ENCODE results near the gene TBC1D1.

The TBC1D1 gene

GRCh38 chr4:38062088-38062775, 171.3 kb downstream of the TBC1D1 start:
- DNase-seq: peak; percentile 44

DNA sequence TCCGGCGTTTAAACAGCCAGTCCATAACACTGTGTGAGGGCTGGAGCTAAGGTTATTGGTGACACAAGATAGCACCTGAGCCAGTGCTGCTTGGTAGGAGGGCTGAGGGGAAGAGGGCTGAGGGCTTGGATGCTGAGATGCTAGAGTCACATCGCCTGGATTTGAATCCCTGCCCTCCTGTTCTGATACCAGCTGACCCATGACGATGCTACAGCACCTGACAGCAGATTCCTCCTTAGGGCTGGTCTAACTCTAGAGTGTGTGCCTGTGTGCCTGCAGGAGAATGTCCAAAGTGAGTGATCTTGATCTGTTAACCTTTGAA, 171.9 kb downstream of the TBC1D1 start:
- no peak for DNase-seq

DNA sequence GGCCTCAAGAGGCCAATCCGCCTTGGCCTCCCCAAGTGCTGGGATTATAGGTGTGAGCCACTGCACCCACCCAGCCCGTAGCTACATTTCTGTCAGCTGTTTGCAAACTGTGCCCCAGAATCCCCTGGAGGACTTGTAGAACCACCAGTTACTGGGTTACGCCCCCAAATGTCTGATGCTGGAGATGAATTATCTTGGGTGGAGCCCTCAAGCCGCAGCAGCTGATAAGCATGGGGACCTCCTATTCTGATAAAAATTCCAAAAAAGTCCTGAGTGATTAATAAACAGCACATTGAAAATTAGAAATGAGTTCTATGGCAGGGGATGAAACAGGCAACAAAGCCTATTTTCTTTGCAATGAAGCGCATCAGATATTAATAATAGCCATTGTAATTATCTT, 174.3 kb downstream of the TBC1D1 start:
- no peak for DNase-seq

DNA sequence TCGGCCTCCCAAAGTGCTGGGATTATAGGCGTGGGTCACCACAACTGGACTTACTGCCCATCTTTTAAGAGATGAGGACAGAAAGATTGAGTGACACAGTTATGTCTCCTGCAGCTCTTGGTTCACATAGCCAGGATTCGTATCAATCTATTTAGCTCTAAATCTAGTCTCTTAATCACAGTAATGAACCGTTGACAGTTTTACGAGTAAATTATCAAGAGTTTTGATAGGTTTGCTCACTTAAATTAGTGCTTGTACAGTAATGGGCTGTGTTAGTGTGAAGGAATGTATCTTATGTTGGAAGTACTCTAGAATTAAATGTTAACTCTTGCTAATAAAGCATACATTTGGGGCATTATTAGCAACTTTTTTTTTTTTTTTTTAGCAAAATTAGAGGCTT, 175.0 kb downstream of the TBC1D1 start:
- no peak for DNase-seq

- DNase-seq: no peak
Observed at GRCh38 chr4:38067499-38067898, 176.6 kb downstream of the TBC1D1 start.

DNA sequence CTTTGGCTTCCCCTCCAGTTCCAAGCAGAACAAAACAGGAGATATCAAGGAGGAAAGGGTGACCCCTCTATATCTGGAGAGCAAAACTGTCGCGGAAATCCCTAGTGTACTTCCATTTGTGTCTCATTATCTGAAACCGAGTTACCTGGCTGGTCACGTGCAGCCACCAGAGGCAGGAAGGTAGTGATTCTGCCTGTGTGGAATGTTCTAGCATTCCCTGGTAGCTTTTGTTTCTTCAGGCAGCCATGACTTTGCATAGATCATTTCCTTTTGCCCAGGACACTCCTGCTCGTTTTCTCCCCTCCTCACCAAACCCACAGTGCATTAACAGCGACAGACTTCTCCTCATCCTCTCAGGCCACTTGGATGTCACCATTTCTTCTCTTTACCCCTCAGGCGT, 177.2 kb downstream of the TBC1D1 start:
- no peak for DNase-seq

DNA sequence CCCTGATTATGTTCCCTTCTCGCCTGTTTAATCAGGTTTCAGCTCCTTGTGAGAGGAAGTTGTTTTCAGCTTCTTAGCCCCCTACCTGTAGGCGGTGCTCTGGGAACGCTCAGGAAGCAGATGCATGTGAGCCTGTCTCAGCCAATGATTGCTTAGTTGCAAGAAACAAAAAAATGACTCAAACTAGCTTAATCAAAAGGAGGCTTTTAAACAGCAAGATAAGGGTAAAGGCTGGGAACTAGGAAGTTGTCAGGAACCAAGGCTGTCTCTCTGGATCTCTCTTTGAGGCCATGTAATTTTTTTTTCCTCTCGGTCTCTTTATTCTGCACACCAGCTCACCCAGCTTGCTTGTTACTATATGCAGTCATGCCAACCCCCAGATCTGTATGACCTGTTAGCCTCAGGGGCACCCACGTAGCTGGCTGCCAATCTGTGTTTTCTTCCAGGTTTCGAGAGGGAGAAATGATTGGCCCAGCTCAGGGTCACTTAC, 178.4 kb downstream of the TBC1D1 start:
- DNase-seq: peak; percentile 25

DNA sequence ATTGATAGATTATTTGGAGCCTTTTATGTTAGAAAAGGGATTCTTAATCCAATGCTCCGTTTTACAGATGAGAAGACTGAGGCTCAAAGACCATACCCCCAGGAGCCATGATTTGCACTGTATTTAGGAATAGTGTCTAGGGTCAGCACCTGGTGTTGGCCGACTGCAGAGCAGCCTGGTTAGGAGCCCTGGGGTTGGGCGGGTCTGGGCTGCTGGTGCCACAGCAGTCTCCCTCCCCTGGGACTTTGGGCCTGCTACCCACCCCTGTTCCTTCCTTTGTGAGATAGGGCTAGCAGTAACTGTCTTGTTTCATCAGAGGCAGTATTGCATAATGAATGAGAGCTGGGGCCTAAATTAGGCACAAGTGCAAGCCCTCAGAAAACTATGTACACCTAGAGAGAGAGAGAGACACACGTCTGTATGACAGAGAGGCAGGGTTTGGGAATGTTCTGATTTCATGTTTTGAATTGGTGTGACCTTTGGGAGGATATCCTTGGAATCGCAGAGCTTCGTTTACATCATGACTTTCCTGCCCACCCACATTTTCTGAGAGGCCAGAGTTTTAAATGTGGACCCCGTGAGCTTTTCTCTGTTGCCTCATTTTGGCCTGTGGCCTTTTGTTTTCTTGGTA, 181.0 kb downstream of the TBC1D1 start:
- DNase-seq: no peak

- no peak for DNase-seq
Observed at GRCh38 chr4:38072578-38072977, 181.7 kb downstream of the TBC1D1 start.

GRCh38 chr4:38073596-38074234, 182.8 kb downstream of the TBC1D1 start:
- DNase-seq: no peak

DNA sequence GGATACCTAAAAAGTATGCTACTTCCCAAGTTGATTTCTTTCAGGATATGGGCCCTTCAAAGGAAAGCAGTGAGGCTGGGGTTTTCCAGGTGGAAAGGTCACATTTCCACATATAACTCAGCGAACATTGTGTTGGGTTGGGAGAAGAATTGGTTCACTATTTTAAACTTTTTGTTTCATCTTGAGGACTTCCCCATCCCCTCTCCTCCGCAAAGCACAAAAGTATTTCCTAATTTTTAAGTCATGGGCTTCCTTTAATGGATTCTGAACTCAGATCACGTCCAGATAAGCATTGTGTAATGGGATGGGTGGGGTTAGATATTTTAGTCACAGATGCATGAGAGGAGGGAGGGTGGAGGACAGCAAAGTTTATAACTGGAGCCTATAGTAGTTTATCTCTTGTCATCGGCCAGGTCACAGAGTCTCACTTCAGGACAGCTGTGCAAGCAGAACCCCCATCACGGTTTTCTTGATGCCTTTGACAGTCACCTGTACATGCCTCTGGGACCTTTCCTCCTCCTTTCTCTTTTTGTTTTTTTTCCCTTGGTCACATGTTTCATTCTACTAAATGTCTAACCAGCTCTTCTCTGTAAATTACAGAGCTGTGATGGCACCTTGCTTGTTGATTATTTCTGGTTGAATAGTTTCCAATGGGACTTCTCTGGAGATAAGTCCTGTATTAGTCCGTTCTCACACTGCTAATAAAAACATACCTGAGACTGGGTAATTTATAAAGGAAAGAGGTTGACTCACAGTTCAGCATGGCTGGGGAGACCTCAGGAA, 184.7 kb downstream of the TBC1D1 start:
- DNase-seq: no peak

DNA sequence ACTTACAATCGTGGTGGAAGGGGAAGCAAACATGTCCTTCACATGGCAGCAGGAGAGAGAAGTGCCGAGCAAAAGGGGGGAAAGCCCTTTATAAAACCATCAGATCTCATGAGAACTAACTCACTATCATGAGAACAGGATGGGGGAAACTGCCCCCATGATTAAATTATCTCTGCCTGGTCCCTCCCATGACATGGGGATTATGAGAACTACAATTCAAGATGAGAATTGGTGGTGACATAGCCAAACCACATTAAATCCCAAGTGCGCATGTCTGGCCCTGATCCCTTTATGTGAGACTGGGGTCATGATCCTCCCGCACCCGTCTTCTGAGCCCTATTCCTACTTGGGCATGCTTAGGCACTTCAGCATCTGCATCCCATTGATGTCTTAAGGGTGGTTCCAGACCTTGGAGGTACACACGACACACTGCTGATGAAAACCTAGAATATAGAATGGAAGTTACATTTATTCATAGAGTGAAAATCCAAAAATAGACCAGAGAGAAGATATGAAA, 185.3 kb downstream of the TBC1D1 start:
- no peak for DNase-seq

- DNase-seq: no peak
Observed at GRCh38 chr4:38077791-38078489, 187.1 kb downstream of the TBC1D1 start.

DNA sequence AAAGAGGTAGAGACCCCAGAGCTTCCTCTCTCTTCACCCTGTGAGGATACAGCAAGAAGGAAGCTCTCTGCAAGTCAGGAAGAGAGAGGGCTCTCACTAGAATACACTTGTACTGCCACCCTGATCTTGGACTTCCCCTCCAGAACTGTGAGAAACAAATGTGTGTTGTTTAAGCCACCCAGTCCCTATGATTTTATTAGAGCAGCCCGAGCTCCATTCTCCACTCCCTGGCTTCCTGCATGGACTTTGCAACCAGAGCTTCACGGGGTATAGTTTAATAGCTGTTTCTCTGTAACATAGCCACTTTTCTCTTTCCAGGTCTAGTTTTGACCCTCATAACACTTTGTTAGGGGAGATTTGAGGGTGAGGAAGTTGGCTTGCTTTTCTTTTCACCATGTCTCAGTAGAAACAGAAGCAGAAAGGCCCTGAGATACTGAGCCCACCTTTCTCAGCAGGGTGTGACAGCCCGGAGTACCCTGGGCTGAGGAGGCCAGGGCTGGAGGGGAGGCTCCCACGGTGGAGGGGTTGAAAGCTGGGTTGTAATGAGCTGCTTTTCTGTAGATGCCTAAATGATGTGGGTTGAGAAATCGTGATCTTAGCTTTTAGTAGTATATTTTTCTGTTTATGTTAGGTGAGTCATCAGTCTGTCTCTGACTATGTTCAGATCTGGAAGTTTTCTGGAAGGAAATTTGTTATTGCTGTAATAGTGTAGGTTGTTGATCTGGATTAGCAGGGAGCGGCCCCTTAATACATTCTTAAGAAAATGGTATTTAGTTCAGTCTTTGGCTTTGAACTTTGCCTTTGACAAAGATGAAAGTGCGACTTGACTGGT, 187.9 kb downstream of the TBC1D1 start:
- no peak for DNase-seq

DNA sequence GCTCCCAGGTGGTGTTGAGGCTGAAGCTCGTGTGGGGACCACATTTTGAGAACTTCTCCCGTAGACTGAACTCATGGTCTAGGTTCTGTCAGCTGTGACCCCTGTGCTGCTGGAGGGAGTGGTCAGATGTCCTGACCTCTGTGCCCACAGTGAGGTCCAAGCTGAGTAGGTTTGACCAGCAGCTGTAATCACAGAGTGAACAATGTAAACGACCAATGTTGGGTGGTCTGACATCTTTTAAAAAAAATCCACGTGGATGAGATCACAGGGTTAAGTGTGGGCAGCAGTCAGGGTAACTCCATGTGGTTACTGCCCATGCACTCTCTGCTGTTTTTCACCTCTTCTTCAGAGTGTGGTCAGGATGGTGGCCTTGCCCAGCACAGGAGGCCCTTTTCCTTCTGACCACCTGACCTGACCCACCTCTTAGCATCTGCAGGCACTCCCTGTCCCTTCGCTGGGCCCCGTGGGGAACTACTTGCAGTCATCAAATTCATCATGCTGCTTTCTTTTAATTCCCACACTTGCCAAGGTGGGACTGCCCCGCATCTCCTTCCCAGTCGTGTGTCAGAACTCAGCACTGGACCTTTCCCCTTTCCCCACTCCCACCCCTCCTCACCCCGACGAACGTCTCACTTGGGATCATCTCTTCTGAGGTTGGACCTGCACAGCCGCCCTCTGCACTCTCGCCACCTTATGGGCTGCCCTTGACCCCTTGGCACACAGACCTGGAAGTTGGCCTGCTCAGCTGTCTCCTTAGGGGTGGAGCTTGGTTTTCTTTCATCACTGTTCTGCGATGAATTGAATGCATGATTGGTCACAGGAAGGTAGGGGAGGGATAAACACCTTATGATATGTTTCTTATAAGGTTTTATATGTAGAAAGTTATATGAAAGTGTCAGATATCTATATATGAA, 189.4 kb downstream of the TBC1D1 start:
- no peak for DNase-seq

- no peak for DNase-seq
Observed at GRCh38 chr4:38082021-38082420, 191.1 kb downstream of the TBC1D1 start.

DNA sequence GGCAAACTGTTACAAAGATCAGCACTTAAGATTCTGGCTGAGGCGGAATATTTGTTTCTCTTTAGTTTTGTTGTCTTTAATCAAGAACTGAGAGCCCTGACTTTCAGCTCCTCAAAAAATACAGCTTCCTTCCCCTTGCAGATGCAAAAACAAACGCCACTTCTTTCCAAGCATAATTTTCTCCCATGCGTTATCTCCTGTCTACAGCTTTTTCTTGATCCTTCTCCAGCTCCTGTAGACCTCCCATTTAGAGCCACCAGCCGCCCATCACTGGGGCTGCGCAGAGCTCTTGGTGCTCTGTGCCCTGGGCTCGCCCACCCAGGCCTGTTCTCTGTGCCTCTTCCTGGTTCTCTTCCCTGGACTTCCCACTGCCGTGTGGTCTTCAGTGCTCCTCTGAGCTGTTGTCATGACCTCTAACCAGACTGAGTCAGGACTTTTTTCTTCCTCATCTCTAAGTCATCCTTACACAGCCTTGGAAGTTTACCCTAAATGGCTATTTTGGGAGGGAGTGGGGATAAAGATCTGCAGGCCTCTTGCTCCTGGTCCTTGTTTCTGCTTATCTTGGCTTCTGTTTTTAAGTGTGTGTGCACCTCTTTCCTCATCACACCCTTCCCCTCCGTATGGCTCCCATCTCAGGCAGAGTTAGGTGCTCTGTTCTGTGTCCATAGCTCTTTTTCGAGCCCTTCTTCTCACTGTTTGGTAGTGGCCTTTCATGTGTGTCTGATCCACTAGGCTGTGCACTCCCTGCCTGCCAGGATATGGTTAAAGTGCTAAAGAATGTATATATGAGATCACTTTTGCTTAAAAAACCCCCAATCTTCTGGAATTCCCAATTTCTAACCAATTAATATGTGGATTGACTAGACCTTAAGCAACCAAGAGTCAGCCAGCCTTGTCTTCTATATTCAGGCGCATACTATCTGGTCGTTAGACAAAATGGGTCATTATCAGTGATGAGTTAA, 191.8 kb downstream of the TBC1D1 start:
- DNase-seq: no peak

DNA sequence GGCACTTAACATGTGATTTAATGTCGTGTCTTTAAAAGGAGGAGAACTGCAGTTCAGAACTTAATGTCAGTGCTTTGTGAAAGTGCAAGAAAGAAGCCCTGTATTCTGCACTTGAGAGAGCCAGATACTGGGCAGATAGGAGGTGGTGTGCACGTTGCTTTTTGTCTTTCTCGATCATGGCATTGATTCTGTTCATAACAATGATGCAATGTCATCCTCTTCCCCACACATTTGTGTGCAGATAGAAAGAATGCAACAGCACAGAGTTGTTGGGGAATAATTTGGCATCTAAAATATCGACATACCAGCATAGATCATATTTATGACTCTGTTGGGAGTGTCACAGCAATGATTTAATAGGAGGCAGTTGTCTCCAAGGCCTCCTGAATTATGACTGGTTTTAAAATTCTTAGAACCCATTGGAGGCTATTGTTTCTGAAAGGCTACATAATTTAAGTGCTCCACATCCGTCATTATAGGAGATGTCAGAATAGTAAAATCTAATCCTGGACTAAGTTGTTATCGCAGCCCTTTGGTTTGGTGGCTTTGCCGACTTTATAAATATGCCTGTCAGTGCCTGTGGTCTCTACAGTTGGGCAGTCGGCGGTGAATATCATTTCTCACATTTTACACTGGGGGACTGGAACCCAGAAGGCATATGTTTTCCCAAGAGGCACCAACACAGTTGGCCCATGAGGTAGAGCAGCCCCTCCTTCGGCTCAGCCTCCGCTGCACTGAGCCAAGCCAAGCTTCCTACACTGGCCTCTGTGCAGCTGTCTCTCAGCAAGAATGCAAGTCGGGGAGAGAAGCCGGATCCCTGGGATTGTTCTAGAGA, 194.2 kb downstream of the TBC1D1 start:
- no peak for DNase-seq

Measured in COR-L47 (cell line).